HL-60/S4 treated with phorbol 12-myristate 13-acetate at 8.2 ng/mL for 4 days and 3 days (cell line): ENCODE data around the gene ALMS1.
"Not testable (repeated sequence)": the region's sequence is repeated elsewhere in the genome, so short reads cannot be mapped to it uniquely, and the experiment has no call there.

Source experiments
- in situ Hi-C: fragments of 300-500 bp; cut with MboI; formaldehyde crosslinking; loops from 2 replicates; pipeline ENCODE4 v1.15.0; 2022; ENCODE audit warnings: low sequenced_read_pairs

ALMS1 gene

DNA sequence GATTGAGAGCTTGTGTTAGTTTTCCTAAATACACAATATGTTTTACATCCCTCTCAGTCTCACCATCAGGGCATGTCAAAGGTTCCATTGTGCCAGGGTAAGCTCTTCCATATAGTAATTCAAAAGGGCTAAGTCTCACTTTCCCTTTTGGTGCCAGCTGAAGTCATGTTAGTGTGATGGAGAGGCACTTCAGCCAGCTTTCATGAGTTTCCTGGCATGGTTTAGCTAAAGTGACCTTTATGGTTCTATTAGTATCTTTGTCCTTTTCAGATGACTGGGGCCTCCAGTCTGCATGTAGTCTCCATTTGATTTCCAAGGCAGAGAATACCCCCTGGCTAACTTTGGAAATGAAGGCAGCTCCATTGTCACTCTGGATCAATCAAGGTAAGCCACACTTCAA lies 229.4 kb downstream of the ALMS1 start:
- in situ Hi-C loops, result no loop called here

DNA sequence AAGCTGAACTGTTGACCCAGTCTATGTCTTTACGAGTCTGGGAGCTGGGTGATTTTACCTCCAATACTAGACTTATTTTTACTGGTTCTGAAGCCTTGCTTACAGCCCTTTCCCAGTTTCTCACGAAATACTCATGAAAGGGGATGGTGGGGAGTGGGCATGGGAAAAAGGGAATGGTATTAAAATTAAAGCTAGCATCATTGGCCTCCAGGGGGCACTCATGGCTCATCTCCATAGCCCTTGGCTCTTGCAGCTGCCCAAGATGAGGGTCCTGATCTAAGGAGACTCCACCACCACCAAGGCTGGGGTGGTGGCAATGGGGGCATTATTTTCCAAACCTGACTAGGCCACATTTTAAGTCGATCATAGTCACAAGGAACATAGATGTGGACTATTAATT lies 234.3 kb downstream of the ALMS1 start:
- in situ Hi-C loops, result not testable (repeated sequence)

DNA sequence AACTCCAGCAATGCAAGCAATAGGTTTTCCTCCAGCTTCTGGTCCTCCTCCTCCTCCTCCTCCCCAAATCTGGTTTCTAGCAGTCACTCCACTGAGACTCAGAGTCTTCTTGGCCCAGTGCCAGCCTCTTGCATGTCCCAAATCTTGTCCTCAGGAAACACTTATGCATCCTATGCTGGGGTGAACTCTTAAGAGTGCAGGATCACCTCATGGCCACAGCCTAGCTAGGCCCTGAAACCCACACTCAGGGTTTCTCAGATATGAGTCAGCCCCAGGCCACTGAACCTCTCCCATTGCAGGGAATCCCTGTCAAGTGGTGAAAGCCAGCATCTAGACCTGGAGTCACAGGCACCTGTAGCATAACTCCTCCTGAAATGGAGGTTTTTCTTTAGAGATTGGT lies 238.4 kb downstream of the ALMS1 start:
- in situ Hi-C loops, result not testable (repeated sequence)

DNA sequence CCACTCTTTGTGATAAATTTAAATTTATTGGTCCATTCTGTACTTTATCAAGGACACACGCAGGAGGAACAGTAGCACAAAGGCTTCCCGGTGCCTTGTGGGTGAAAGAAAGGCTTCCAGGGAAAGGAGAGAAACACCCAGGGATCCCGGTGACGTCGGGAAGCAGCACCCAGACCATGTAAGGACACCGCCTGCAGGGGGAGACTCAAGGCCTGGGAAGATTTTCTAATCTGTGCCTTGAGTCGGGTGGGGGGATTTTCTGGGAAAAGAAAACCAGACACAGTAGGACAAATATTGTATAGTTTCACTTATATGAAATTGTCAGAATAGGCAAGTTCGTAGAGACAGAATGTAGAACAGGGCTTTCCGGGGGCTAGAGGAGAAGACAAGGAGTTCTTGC lies 239.0 kb downstream of the ALMS1 start:
- in situ Hi-C loops, result not testable (repeated sequence)

DNA sequence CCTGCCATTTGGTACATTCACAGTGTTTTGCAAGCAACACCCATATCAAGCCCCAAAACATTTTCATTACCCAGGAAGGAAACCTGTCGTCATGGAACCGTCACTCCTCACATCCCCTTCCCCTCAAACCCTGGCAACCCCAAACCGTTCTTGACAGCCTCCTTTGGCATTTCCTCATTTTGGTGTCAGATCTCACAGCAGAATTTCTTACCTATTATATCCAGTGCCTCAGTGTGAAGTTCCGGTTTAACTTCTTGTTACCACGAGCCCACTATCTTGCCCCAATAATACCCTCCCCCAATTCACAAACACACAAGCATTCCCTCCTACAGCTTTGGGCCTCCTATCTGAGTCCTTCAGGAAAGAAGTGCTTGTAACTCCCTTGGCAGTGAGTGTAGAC lies 240.6 kb downstream of the ALMS1 start:
- in situ Hi-C loops, result not testable (repeated sequence)

GRCh38 chr2:73628493-73628892 lies 242.9 kb downstream of the ALMS1 start:
- in situ Hi-C loops, result not testable (repeated sequence)

DNA sequence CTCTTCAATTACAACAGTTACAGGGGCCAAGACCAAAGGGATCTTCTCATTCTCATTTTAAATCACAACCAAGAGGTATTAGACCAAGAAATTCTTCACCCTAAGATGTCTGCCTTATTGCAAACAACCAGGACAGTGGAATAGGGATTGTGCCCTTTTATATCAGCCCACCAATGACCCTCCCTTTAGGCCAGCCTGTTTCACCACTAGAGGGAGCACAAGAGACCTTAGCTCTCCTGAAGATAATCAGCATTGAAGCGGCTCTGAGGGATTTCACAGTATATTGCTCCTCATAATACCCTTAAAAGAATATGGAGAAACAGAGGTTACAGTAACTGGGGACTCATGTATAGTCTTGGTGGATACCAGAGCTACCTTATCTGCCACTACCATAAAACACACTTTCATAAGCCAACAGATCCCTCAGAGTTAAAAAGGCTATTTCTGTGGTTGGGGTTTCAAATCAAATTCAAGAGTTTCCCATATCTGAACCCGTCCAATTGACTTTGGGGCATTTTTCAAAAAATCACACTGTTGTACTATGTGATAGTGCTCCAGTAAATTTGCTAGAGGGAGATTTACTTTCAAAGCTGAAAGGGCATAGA lies 245.1 kb downstream of the ALMS1 start:
- in situ Hi-C loops, result not testable (repeated sequence)

DNA sequence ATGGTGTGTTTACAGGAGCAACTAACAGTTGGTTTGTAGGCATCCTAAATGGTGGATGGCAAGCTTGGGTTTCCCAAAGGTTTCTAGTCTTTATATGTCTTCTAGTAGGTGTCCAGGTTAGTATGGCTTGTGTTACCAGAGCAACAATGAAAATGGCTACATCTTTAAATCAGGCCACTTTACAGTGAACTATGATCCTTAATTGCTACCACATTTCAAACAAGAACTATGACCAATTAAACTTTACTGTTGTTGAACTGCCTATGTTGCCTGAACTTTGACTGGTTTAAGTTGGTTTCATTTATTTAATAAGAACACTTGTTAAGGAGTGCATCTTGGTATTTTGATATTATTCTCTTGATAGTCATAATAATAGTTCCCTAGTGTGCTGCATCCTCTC lies 251.3 kb downstream of the ALMS1 start:
- in situ Hi-C loops, result not testable (repeated sequence)

DNA sequence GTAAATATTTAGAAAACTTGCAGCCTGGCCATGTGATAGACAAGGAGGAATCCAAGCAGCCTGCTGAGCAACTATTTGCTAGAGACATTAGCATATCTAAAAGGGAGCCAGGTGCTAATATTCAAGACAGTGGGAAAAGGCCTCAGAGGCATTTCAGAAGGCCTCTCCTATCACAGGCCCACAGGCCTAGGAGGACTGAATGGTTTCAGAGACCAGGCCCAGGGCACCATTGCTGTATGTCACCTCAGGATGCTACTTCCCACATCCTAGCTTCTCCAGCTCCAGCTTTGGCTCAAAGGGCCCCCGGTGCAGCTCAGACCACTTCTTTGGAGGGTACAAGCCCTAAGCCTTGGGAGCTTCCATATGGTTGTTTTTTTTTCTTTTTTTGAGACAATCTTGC lies 252.8 kb downstream of the ALMS1 start:
- in situ Hi-C loops, result no loop called here

DNA sequence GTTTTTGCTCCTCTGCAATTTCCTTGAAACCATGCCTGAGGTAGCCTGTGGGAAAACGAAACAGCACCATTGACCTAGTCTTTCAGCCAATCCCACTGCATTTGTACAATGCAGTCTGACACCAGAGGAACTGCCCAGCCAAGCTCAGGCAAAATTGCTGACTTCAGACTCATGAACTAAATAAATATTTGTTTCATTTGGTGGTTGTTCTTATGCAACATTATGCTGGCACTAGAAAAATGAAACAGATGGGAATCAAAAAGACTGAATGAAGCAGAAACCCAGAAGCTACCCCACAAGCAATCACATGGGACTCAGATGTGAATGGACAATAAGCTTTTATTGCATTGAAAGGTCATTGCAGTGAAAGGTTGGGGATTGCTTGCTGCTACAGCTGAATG lies 254.9 kb downstream of the ALMS1 start:
- in situ Hi-C loops, result no loop called here

GRCh38 chr2:73640946-73641766 lies 255.5 kb downstream of the ALMS1 start:
- in situ Hi-C loops, result no loop called here

DNA sequence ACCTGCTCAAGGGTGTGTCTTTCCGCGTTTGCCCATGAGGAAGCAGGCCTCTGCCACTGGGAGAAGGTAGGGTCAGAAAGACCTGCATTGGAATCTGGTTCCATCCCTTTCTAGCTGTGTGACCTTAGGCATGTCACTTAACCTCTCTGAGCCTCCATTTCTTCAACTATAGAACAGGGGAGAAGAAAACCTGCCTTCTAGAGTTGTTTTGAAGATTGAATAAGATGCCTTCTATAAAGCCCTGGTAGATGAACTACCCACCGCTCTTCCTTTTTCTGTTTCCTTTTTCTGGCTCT lies 256.1 kb downstream of the ALMS1 start:
- in situ Hi-C loops, result no loop called here

DNA sequence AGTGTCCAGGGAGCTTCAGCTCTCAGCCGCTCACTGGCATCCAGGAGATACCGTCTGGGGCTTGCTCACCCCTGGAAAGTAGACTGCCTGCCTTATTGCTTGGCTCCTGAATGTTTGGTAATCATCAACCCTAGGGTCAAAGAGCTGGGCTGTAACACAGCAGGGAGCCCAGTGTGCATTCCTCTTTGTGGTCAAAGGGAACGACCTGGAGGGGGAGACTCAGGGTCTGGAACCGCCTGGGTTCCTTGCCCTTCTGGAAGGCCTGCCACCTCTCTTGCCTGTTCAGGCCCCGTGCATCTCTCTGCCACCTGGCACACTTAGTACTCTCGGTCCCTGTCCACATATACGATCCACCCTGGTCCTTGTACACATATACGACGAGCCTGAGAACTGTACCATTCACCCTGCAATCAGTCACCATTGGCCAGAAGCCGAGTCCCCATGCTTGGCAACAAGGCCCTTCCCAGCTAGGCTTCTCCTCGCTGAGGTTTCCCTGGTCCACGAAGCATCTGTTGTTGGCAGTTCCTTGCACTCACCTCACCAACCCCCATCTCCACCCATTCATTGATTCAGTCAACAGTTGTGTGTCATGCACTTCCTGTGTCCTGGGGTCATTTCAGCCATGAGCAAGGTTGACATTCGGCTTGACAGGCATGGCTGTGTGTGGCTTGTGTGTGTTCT lies 256.8 kb downstream of the ALMS1 start, which contains the start of gene NAT8:
Gene NAT8 (minus strand): TSS at position 85 of the 681 bp plus-strand sequence. CDS start 794 bp downstream, outside the sequence.
- in situ Hi-C loops, result no loop called here

DNA sequence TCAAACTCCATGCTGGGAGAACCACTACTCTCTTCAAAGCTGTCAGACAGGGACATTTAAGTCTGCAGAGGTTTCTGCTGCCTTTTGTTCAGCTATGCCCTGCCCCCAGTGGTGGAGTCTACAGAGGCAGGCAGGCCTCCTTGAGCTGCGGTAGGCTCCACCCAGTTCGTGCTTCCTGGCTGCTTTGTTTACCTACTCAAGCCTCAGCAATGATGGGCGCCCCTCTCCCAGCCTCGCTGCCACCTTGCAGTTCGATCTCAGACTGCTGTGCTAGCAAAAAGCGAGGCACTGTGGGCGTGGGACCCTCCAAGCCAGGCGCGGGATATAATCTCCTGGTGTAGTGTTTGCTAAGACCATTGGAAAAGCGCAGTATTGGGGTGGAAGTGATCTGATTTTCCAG lies 262.1 kb downstream of the ALMS1 start:
- in situ Hi-C loops, result not testable (repeated sequence)

- in situ Hi-C loops, result no loop called here
Measured at GRCh38 chr2:73651591-73652230, 266.1 kb downstream of the ALMS1 start.

DNA sequence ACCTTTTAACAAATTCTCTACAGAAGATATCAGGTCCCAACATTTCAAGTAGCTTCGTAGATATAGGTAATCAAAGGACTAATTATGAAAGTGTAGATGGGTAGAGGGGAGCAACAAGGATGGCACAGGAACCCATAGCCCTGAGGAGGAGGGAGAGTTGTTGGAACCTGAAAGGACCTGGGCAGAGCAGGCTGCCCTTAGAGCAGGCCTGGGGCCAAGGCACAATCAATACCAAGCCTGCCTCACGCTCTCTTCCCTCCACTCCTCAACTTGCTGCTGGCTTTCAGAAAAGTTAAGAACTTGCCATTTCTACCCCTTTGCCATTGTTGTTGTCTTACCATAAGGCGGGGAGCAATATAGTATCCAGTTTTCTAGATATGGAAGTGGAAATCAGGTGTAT lies 266.7 kb downstream of the ALMS1 start:
- in situ Hi-C loops, result no loop called here

DNA sequence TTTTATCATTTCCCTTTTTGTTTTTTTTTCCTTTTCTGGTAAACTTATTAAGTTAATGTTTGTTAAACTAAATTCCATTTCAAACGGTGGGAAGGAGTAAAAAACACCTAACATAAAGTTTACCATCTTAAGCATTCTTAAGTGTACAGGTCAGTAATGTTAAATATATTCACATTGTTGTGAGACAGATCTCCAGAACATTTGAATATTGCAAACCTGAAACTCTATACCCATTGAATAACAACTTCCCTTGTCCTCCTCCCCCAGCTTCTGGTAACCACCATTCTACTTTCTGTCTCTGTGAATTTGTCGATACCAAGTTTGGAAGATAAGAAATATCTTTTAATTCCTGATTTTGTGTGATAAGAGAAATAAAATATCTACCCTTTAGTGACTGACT lies 268.5 kb downstream of the ALMS1 start:
- in situ Hi-C loops, result no loop called here
